Smooth muscle cell (in vitro differentiated cells): ENCODE results near the gene AP2A2. TPM values are rescaled to one million over a fixed set of nuclear protein-coding genes. Genes with fewer than 3 reads are reported as not detected.

Source experiments
- DNase-seq: peaks from one replicate; lab custom pipeline; 2025; ENCODE audit not compliant: unreplicated experiment; lab: John Stamatoyannopoulos, UW
- H2AFZ ChIP-seq: fragments of 200-600 bp; sonication (generic); 2 replicates; pipeline ENCODE4 v1.6.0; 2016; ENCODE audit warnings: antibody characterized with exemption, low read depth, mild to moderate bottlenecking
- H3F3A ChIP-seq: fragments of 200-600 bp; sonication (generic); 2 replicates; pipeline ENCODE4 v1.6.0; 2017; ENCODE audit warnings: antibody characterized with exemption, low read depth
- H3K27ac ChIP-seq: fragments of 200-600 bp; sonication (generic); 2 replicates; pipeline ENCODE4 v1.5.1; 2016; ENCODE audit warnings: low read depth, mild to moderate bottlenecking
- H3K27me3 ChIP-seq: fragments of 200-600 bp; sonication (generic); 2 replicates; pipeline ENCODE4 v1.6.1; 2016; ENCODE audit warnings: low read depth, mild to moderate bottlenecking
- H3K36me3 ChIP-seq: fragments of 200-600 bp; sonication (generic); 2 replicates; pipeline ENCODE4 v1.5.1; 2016; ENCODE audit warnings: low read depth
- H3K4me1 ChIP-seq: fragments of 200-600 bp; sonication (generic); 2 replicates; pipeline ENCODE4 v1.5.1; 2016; ENCODE audit warnings: low read depth
- H3K4me2 ChIP-seq: fragments of 200-600 bp; sonication (generic); 2 replicates; pipeline ENCODE4 v1.6.0; 2016; ENCODE audit warnings: mild to moderate bottlenecking
- H3K4me3 ChIP-seq: fragments of 200-600 bp; sonication (generic); 2 replicates; pipeline ENCODE4 v1.5.1; 2016; ENCODE audit warnings: mild to moderate bottlenecking
- H3K79me2 ChIP-seq: fragments of 200-600 bp; sonication (generic); 2 replicates; pipeline ENCODE4 v1.6.0; 2016; ENCODE audit warnings: low read depth, mild to moderate bottlenecking
- H3K9ac ChIP-seq: fragments of 200-600 bp; sonication (generic); 2 replicates; pipeline ENCODE4 v1.6.0; 2016; ENCODE audit warnings: low read depth
- H3K9me3 ChIP-seq: fragments of 200-600 bp; sonication (generic); replicated peaks from 2 replicates; pipeline ENCODE4 v1.5.1; 2016; ENCODE audit warnings: low read depth
- H4K20me1 ChIP-seq: fragments of 200-600 bp; sonication (generic); 2 replicates; pipeline ENCODE4 v1.6.0; 2016; ENCODE audit warnings: low read depth
- CTCF ChIP-seq: fragments of 200-600 bp; sonication (generic); IDR thresholded peaks from 2 replicates; pipeline ENCODE4 v1.5.1; 2017; ENCODE audit warnings: borderline replicate concordance, mild to moderate bottlenecking, antibody characterized with exemption; ENCODE audit not compliant: insufficient read depth, poor library complexity, severe bottlenecking
- WGBS: methylation state at CpG from one replicate; pipeline ENCODE4 v1.1.7; 2016; ENCODE audit warnings: low lambda C conversion rate; 5-methylcytosine and 5-hydroxymethylcytosine counted together
- polyA plus RNA-seq: library from polyadenylated mRNA; unstranded; fragments of >200 nt; fragmentation: Nextera tagmentation; extraction: Ambion mirVana; gene quantifications from 2 replicates; pipeline ENCODE4 v1.2.1, GENCODE V29; 2016
- total RNA-seq: library from RNA; depleted of rRNA; stranded (reverse); fragments of >200 nt; gene quantifications from 2 replicates; pipeline ENCODE4 v1.2.3, GENCODE V29; 2014

The AP2A2 gene
- total and polyA plus RNA-seq, 2 experiments from 2014 or later = 25.1 to 35.8 TPM

GRCh38 chr11:1012740-1013630, 87.3 kb downstream of the AP2A2 start:
- Histone ChIP-seq H3F3A (no peaks in the 10 kb centered on the region), H3K27ac (no peak overlapping the region), H3K4me3 (no peak overlapping the region), H3K4me2 (no peak overlapping the region), H4K20me1 (peaks cover 13% of the 10 kb centered on the region), H3K9ac (no peak overlapping the region), H3K9me3 (no peaks in the 10 kb centered on the region), H2AFZ (no peak overlapping the region), H3K79me2 (peaks cover 8% of the 10 kb centered on the region), H3K4me1 (no peaks in the 10 kb centered on the region), H3K36me3 (no peaks in the 10 kb centered on the region), H3K27me3 (no peaks in the 10 kb centered on the region)
- WGBS = 95% methylated on average over 28 of the region's 28 CpGs
- no peak for TF ChIP-seq CTCF
- DNase-seq = no peak

GRCh38 chr11:1013631-1013935, 87.9 kb downstream of the AP2A2 start:
- Histone ChIP-seq H4K20me1 (peaks cover 15% of the 10 kb centered on the region), H3K4me1 (no peaks in the 10 kb centered on the region), H3K36me3 (no peaks in the 10 kb centered on the region), H3K27me3 (no peaks in the 10 kb centered on the region), H3K4me3 (no peak overlapping the region), H3K9me3 (no peaks in the 10 kb centered on the region), H3K4me2 (no peak overlapping the region), H2AFZ (no peak overlapping the region), H3F3A (no peaks in the 10 kb centered on the region), H3K27ac (no peak overlapping the region), H3K9ac (no peak overlapping the region), H3K79me2 (peaks cover 8% of the 10 kb centered on the region)
- no peak for DNase-seq
- TF ChIP-seq CTCF = no peak
- 95% methylated on average over 8 of the region's 12 CpGs for WGBS

- no peak for TF ChIP-seq CTCF
- Histone ChIP-seq H3K79me2 (peaks cover 8% of the 10 kb centered on the region), H3K9me3 (no peaks in the 10 kb centered on the region), H3K4me1 (no peaks in the 10 kb centered on the region), H3K4me2 (no peak overlapping the region), H3K9ac (no peak overlapping the region), H3K27me3 (no peaks in the 10 kb centered on the region), H4K20me1 (peaks cover 22% of the 10 kb centered on the region), H3K27ac (no peak overlapping the region), H3K4me3 (no peak overlapping the region), H3K36me3 (no peaks in the 10 kb centered on the region), H3F3A (no peaks in the 10 kb centered on the region), H2AFZ (no peak overlapping the region)
- WGBS = 98% methylated on average over 8 of the region's 14 CpGs
- DNase-seq = no peak
Observed at GRCh38 chr11:1014276-1014675, 88.6 kb downstream of the AP2A2 start.

GRCh38 chr11:1015064-1015463, 89.4 kb downstream of the AP2A2 start:
- Histone ChIP-seq H3K36me3 (no peaks in the 10 kb centered on the region), H3K4me2 (no peak overlapping the region), H4K20me1 (peaks cover 30% of the 10 kb centered on the region), H2AFZ (no peak overlapping the region), H3F3A (no peaks in the 10 kb centered on the region), H3K27ac (no peak overlapping the region), H3K27me3 (no peaks in the 10 kb centered on the region), H3K9ac (no peak overlapping the region), H3K4me3 (no peak overlapping the region), H3K79me2 (peaks cover 8% of the 10 kb centered on the region), H3K9me3 (no peaks in the 10 kb centered on the region), H3K4me1 (no peaks in the 10 kb centered on the region)
- no peak for TF ChIP-seq CTCF
- WGBS = 93% methylated on average over 7 of the region's 7 CpGs
- no peak for DNase-seq
